Fibroblast of skin of left quadriceps (primary cell): ENCODE results near the gene INHBE.
"Not testable (repeated sequence)": the region's sequence is repeated elsewhere in the genome, so short reads cannot be mapped to it uniquely, and the experiment has no call there.

Experiments used
- DNase-seq, 2 experiments: peaks; one replicate each; pipeline ENCODE4 v3.0.0-alpha.2; 2013; ENCODE audit warnings: low read depth in 2 of 2

Gene INHBE, protein sequence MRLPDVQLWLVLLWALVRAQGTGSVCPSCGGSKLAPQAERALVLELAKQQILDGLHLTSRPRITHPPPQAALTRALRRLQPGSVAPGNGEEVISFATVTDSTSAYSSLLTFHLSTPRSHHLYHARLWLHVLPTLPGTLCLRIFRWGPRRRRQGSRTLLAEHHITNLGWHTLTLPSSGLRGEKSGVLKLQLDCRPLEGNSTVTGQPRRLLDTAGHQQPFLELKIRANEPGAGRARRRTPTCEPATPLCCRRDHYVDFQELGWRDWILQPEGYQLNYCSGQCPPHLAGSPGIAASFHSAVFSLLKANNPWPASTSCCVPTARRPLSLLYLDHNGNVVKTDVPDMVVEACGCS

DNA sequence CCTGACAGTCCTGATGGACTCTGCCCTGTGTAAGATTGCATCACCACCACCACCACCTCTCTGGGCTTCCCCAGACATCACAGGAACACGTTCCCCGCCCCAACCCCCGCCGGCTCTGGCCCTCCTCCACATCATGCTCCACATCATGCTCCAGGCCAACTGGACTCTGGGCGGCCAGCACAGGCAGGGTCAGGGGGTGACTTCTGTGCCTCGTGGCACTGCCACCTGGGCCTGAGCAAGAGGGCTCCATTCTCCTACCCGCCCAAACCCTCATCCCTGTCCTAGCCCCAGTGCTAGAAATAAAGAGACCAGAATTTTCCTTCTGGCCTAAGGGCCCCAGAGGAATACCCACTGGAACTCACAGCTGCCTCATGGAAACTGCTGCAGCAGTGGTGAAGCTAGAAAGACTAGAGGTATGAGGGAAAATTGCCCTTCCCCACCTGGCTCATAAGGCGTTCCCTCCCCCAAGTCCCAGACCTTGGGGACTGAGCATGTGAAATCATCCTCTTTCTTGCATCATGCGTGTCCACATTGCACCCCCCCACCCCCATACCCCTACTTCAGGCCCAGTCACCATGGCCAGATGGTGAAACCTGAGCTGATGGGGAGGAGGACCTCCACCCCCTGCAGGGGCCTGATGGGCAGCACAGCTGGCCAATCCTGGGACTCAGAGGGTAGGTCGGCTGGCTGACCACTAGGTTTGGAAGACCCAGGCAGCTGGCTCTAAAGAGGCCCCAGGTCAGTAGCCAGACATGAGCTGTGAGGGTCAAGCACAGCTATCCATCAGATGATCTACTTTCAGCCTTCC lies at the start of gene INHBE:
Gene INHBE (plus strand): TSS at position 742 of the 808 bp plus-strand sequence. CDS start 230 bp downstream, outside the sequence.
- peak; percentile 94 to 96 for DNase-seq

DNA sequence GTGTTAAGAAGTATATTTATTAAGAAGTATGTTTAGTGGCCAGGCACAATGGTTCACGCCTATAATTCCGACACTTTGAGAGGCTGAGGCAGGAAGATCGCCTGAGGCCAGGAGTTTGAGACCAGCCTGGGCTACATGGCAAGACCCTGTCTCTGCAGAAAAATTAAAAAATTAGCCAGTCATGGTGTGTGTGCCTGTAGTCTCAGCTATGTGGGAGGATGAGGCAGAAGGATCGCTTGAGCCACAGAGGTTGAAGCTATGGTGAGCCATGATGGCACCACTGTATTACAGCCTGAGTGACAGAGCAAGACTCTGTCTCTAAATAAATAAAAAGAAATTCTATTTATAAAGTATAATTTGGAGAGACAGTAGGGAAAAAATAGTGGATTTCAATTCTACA lies 44.6 kb upstream of the INHBE start:
- DNase-seq = no peak

DNA sequence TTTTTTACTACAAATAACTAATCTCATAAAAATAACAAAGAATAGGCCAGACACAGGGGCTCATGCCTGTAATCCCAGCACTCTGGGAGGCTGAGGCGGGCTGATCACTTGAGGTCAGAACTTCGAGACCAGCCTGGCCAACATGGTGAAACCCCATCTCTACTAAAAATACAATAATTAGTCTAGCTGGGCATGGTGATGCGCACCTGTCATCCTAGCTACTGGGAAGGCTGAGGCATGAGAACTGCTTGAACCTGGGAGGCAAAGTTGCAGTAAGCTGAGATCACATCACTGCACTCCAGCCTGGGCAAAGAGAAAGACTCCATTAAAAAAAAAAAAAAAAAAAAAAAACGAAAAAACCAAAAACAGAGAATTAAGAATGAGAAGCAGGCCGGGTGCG lies 40.9 kb upstream of the INHBE start:
- DNase-seq = not testable (repeated sequence)

DNA sequence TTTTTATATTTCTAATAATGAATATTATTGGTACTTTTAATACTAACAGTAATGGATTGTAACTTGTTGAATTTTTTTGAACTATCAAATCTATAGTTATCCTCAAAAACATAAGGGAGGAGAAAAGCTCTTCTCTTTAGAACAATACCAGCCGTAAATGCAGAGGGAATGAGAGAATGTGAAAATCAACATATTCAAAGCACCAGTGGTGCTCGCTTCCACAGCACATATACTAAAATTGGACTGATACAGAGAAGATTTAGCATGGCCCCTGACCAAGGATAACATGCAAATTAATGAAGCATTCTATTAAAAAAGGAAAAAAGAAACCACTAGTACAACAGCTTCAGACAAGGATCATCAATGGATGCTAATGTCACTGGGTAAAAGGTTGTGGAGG lies 40.0 kb upstream of the INHBE start:
- no peak for DNase-seq

DNA sequence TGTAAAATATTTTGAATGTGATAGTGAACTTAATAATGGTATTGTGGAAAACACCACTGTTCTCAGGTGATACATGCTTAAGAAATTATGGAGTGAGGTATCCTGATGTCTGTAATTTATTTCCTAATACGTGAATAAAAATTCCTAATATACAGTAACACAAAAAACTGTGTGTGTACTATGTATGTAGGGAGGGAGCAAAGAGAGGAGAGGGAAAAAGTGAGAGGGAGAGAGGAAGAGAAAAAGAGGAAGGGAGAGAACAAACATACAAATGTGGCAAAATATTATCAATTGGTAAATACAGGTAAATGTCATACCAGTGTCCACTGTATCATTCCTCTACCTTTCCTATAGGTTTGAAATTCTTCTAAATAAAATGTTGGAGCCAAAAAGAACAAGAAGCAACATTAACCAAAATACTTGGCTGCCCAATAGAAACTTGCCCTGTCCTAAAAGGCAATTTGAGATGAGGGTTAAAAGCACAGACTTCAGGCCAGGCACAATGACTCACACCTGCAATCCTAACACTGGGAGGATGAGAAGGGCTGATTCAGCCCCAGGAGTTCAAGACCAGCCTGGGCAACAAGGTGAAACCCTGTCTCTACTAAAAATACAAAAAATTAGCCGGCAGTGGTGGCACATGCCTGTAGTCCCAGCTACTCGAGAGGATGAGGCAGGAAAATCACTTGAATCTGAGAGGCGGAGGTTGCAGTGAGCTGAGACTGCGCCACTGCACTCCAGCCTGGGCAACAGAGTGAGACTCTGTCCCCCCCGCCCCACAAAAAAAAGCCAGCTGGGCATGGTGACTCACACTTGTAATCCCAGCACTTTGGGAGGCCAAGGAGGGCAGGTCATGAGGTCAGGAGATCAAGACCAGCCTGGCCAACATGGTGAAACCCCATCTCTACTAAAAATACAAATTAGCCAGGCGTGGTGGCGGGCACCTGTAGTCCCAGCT lies 38.8 kb upstream of the INHBE start:
- no peak for DNase-seq

DNA sequence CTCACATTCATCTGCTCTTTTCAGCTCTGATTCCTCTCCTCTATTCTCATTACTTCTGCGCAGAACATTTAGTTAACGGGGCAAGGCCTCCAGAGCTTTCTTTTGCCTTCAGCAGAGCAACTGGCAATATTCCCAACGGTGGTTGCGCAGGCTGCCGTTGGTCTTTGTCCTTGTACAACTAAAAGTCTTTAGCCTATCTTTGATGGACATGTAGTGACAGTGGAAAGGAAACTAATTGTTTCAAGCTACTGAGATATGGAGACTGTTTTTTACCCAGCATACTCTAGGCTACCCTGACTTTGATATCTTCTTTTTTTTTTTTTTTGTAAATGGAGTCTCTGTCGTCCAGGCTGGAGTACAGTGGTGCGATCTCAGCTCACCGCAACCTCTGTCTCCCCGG lies 36.9 kb upstream of the INHBE start:
- no peak for DNase-seq

DNA sequence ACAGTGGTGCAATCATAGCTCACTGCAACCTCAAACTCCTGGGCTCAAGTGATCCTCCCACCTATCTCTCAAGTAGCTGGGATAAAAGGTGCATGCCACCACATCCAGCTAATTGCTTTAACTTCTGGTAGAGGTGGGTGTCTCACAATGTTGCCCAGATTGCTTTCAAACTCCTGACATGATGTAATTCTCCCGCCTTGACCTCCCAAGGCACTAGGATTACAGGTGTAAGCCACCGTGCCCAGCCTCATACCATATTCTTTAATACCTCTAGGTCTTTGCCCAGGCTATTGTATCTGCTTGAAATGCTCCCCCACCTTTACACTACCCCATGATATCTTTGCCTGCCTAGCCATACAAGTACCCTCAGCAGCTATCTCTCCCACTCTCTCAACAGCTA lies 35.6 kb upstream of the INHBE start:
- DNase-seq = no peak

DNA sequence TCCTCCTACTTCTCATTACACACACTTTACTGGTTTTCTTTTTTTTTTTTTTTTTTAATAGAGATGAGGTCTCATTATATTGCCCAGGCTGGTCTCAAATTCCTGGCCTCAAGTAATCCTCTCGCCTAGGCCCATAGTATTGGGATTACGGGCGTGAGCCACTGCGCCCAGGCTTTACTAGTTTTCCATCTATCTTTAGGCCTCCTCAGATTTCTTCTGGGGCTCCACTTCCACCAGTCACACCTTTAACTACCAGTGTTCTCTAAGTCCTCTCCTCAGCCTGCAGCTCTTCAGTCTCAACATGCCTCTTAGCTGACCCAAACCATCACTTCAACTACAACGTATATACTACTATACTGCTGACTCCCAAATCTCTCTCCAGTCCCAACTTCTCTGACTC lies 34.6 kb upstream of the INHBE start:
- no peak for DNase-seq

DNA sequence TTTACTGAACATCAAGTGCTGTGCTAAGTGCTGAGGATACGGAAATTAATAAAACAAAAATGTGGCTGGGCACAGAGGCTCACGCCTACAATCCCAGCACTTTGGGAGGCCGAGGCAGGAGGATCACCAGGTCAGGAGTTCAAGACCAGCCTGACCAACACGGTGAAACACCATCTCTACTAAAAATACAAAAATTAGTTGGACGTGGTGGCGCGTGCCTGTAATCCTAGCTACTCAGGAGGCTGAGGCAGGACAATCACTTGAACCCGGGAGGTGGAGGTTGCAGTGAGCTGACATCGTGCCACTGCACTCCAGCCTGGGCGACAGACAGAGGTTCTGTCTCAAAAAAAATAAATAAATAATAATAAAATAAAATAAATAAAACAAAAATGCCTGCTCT lies 28.2 kb upstream of the INHBE start:
- not testable (repeated sequence) for DNase-seq

DNA sequence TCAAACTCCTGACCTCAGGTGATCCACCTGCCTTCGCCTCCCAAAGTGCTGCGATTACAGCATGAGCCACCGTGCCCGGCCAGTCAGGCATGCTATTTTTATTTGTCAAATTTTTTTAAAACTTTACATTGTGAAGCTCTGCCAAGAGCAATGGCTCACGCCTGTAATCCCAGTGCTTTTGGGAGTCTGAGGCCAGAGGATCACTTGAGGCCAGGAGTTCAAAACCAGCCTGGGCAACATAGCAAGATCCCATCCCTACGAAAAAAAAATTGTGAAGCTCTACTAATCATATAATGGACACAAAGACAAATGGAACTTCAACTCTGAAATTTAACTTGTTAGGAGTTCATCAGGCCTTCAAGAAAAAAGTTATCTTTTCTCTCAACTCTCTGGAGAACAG lies 26.1 kb upstream of the INHBE start:
- no peak for DNase-seq

DNA sequence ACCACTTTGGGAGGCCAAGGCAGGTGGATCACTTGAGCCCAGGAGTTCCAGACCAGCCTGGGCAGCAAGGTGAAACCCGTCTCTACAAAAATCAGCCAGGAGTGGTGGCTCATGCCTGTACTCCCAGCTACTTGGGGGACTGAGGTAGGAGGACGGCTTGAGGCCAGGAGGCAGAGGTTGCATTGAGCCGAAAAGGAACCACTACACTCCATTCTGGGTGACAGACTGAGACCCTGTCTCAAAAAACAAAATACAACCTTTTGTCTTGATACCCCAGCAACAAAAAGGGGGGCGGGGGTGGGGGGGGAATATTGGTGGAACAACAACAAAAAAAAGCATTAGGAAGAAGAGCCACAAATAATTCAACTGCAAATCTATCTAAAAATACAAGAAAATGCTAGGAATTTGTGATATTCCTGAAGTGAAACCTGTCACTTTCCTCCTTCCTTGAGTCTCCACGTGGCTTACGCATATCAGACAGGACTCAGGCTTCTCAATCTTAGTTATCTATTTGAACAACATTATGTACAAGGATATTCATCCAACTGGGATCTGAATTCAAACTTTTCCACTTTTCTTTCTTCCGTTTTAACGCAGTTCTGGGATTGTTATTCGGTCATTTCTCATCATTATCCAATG lies 25.5 kb upstream of the INHBE start:
- no peak for DNase-seq

DNA sequence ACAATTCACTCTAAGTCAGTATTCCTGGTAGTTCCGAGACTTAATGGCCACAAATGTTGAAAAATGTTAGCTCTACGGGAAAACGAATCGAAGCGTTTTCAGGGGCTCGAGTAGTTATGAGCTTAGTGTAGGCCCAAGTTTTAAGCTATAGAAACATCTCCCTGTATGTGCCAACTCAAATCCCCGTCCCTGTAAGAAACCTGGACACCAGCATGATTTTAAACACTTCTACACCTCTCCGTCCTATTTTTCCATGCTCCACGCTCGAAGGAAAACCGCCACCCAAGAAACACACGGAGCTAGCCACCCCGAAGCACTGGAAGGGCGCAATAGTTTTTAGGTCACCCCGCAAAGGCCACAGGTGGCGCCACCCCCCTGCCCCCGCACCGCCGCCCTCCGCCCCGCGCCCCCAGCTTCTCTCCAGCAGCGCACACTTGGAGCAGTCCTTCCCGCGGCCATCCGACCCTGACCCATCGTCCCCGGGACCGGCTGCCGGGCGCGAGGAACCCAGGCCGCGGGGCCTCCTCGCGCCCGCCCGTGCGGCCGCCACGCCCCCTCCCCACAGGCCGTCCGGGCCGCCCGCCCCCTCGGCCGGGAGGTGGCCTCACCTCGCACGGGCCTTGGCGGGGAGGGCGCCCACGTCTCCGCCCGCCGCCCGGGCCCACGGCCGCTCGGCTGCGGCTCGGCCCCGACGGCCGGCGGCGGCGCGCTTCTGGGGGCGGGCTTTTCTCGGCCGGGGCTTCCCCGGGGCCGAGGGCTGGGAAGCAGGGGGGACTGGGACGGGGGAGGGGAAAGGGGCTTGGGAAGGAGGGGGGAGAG lies 24.8 kb upstream of the INHBE start:
- no peak for DNase-seq

DNA sequence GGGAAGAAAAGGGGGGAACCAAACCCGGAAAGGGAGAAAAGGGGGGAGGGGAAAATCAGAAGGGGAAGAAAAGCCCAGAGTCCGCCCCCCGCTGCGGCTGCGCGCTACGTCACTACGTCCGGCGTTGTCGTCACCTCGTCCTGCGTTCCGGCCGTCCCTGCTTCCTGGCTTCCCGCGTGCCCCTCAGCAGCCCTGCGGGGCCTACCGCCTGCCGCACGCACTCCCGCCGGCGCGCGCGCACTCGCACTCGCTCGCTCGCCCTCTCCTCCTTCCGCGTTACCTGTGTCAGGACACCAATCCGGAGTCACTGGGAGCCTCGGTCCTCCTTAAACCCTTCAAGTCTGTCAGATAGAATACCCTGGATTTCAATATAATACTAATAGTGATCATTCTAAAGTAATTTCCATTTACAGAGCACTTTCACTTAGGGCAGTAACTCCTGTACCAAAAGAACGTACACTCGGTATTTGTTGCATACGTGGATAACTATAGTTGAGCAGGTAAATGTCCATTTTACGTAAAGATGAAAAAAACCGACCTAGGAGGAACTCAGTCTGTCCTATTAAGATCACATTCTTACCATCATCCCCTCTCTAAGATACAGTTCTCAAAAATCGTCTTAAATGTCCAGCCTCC lies 24.1 kb upstream of the INHBE start, which contains the start of gene R3HDM2:
Gene R3HDM2 (minus strand): TSS at position 113 of the 636 bp plus-strand sequence. CDS start 120,615 bp downstream, outside the sequence.
- peak; percentile 88 for DNase-seq

DNA sequence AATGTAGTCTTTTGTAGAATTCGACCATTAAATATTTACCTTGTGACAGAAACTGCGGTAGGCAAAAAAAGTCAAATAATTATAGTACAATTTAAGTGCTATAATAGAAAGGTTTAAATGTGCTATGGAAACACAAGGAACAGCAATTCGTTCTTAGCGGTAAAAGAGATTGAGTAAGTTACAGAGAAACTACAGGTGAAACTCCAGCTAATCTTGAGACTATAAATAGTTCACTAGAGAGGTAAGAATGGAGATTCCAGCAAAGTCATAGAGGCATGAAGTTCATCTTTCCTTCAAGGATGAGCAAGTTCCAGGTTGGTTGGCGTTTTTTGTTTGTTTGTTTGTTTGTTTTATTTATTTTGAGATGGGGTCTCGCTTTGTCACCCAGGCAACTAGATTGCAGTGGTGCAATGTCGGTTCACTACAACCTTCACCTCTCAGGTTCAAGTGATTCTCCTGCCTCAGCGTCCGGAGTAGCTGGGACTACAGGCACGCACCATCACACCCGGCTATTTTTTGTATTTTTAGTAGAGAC lies 23.4 kb upstream of the INHBE start:
- no peak for DNase-seq

DNA sequence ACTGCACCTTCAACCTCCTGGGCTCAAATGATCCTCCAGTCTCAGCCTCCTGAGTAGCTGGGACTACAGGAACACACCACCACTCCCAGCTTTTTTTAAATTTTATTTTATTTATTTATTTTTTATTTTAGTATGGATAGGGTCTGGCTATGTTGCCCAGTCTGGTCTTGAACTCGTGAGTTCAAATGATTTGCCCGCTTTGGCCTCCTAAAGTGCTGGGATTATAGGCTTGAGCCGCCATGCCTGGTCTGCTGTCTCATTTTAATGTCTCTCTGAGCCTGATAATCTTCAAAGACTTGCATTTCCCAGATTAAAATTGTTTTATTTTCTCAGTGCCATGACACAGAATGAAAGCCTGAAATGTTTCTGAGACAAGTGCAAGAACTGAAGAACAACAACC lies 21.7 kb upstream of the INHBE start:
- no peak for DNase-seq

DNA sequence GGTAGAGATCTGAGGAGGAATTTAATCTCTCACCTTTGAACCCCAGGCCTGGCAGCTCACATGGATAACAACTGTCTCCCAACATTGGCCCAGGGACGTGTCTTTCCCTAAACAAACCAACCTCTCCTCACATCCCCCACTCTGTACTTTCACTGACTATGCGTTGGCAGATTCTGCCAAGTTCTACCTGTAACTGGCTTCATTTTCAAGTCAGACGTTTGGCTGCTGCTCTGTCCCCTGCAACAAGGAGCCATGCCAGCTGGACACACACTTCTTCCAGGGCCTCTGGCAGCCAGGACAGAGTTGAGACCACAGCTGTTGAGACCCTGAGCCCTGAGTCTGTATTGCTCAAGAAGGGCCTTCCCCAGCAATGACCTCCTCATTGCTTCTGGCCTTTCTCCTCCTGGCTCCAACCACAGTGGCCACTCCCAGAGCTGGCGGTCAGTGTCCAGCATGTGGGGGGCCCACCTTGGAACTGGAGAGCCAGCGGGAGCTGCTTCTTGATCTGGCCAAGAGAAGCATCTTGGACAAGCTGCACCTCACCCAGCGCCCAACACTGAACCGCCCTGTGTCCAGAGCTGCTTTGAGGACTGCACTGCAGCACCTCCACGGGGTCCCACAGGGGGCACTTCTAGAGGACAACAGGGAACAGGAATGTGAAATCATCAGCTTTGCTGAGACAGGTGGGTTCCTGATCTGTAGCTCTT lies 20.4 kb upstream of the INHBE start, which contains the start of gene INHBC:
Gene INHBC (plus strand): TSS at position 268 of the 707 bp plus-strand sequence. CDS start 103 bp downstream, at position 371.
- DNase-seq = no peak

DNA sequence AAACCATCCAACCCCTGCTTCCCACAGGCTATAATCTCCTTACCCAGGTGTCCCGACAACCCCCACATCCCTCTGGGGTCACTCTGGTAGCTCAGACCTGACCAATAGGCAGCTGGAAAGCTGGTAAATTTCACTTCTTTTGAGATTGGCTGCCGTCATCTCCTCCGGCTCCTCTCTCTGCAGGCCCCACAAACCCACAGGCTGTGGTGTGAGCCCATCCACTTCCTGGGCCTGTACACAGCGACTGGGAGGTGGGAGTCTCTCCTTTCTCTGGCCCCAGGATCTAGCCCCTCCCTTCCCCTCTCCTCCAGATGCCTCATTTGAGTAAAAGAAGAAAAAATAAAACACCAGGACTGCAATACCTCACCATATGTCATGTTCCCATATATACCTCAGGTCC lies 19.8 kb upstream of the INHBE start:
- DNase-seq = no peak

DNA sequence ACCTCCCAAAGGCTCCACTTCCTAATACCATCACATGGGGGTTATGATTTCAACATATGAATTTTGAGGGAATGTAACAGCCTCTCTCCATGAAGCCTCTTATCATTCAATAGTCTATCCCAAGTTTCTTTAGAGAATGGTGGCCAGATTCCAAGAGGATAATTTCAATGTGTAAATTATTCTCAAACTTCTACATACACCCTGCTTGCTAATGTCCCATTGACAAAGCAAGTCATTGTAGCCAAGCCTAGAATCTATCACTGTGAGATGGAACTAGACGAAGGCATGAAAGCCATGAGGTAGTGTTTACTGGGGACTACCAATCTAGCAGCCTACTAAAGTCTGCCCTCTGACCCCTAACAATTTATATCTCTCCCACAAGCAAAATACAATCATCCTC lies 16.7 kb upstream of the INHBE start:
- DNase-seq = no peak

DNA sequence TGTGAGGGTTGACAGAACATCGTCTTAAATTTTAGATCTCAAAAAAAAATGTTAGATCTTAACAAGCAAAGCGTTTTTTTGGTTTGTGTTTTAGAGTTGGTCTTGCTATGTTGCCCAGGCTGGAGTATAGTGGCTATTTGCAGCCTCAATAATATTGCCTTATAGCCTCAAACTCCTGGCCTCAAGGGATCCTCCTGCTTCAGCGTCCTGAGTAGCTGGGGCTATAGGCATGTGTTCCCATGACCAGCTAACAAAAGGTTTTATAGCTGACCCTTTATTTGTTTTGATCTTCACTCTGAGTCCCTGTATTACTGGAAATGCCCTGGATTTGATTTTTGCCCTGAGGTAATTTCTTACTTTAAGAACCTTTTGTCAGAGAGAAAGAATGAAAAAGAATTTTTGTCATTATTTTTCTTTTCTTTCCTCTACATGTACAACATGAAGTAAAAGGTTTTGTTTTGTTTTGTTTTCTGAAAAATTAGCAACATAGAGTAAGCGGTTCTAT lies 15.3 kb upstream of the INHBE start:
- DNase-seq = no peak
